Astrocyte of the cerebellum (primary cell): Measurements from ENCODE around the gene SPSB2.
A peak's percentile ranks its signal among the peaks of the same experiment; 100 is the strongest.
"Not testable (repeated sequence)": the region's sequence is repeated elsewhere in the genome, so short reads cannot be mapped to it uniquely, and the experiment has no call there.

Source experiments
- DNase-seq: peaks from one replicate; pipeline ENCODE4 v3.0.0-alpha.2; 2011; ENCODE audit warnings: low read depth
- H3K4me3 ChIP-seq: 2 replicates; pipeline ENCODE4 v1.5.1; 2011; ENCODE audit warnings: mild to moderate bottlenecking, low read depth, low read length, moderate library complexity
- CTCF ChIP-seq: IDR thresholded peaks from 2 replicates; pipeline ENCODE4 v1.5.1; 2012; ENCODE audit warnings: low read length, low read depth, moderate library complexity, mild to moderate bottlenecking; ENCODE audit errors: missing control alignments
- in situ Hi-C: cut with HindIII; loops from 2 replicates; pipeline ENCODE4 v1.10.0; 2017; ENCODE audit warnings: low sequenced_read_pairs

Gene SPSB2

GRCh38 chr12:6909421-6910145, 36.5 kb upstream of the SPSB2 start:
- in situ Hi-C loops: no loop called here
- DNase-seq: no peak
- TF ChIP-seq CTCF: no peak
- no peak overlapping the region for H3K4me3 ChIP-seq

GRCh38 chr12:6908141-6908540, 35.0 kb upstream of the SPSB2 start:
- H3K4me3 ChIP-seq, DNase-seq, in situ Hi-C loops: not testable (repeated sequence)

GRCh38 chr12:6905414-6906040, 32.4 kb upstream of the SPSB2 start:
- peak overlapping the region; percentile 58 for H3K4me3 ChIP-seq
- in situ Hi-C loops: no loop called here
- no peak for TF ChIP-seq CTCF
- no peak for DNase-seq

- peak; percentile 92 for DNase-seq
- in situ Hi-C loops: no loop called here
- peak within 1 kb of the TSS; percentile 58 for H3K4me3 ChIP-seq
- no peak for TF ChIP-seq CTCF
Measured at GRCh38 chr12:6904280-6905276, 31.5 kb upstream of the SPSB2 start, which contains the start of gene LRRC23. Gene LRRC23 (plus strand): TSS chr12:6904822. CDS start chr12:6905634, 812 bp downstream.

GRCh38 chr12:6903722-6904121, 30.6 kb upstream of the SPSB2 start:
- no peak for TF ChIP-seq CTCF
- no peak for DNase-seq
- in situ Hi-C loops: no loop called here
- no peak overlapping the region for H3K4me3 ChIP-seq

GRCh38 chr12:6902448-6902847, 29.3 kb upstream of the SPSB2 start:
- no peak overlapping the region for H3K4me3 ChIP-seq
- in situ Hi-C loops: no loop called here
- no peak for DNase-seq
- TF ChIP-seq CTCF: no peak
